HUDEP-2 (cell line): ENCODE results near the gene PLSCR3.
A peak's percentile ranks its signal among the peaks of the same experiment; 100 is the strongest.

Experiments
- DNase-seq, 76 experiments: peaks; one replicate each; lab custom pipeline; 2025; ENCODE audit not compliant: unreplicated experiment in 76 of 76; lab: John Stamatoyannopoulos, UW

PLSCR3 gene

DNA sequence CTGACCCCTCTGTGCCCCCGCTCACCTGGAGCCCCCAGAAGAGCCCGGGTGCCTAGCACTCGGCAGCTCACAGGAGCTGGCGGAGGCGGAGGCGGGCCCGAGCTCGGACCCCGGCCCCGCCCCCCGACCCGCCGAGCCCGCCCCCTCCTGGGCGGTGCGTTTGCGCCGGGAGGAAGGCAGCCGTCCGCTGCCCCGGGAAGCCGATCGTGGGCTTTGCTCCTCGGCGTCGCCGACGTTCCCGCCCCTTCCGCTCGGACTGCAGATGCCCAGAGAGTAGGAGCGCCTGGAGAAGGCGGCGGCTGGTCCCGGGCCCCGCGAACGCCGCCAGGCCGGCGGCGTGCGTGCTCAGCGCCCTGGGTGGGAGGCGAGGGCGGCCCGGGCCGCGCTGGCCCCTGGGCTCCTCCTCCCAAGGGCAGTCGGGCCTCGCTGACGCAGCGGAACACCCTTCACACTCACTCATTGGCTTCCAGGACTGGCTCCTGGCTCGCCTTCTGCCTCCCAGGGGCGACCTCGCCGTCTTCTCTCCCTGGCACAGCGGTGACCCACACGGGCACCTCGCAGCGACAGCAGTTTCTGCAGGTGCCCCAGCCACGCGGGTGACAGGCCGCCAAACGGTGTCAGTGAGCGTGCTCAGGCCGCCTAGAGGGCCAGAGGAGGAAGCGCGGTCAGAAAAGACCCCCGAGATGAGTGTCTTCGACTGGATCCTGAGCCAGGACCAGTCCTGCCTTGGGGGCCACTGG is at the start of gene PLSCR3:
PLSCR3 (minus strand) TSS at position 74 of the 740 bp plus-strand sequence. CDS start 415 bp downstream, outside the sequence.
- DNase-seq: peak in 66 of 76 experiments; percentile 28 to 87 (median 72)

DNA sequence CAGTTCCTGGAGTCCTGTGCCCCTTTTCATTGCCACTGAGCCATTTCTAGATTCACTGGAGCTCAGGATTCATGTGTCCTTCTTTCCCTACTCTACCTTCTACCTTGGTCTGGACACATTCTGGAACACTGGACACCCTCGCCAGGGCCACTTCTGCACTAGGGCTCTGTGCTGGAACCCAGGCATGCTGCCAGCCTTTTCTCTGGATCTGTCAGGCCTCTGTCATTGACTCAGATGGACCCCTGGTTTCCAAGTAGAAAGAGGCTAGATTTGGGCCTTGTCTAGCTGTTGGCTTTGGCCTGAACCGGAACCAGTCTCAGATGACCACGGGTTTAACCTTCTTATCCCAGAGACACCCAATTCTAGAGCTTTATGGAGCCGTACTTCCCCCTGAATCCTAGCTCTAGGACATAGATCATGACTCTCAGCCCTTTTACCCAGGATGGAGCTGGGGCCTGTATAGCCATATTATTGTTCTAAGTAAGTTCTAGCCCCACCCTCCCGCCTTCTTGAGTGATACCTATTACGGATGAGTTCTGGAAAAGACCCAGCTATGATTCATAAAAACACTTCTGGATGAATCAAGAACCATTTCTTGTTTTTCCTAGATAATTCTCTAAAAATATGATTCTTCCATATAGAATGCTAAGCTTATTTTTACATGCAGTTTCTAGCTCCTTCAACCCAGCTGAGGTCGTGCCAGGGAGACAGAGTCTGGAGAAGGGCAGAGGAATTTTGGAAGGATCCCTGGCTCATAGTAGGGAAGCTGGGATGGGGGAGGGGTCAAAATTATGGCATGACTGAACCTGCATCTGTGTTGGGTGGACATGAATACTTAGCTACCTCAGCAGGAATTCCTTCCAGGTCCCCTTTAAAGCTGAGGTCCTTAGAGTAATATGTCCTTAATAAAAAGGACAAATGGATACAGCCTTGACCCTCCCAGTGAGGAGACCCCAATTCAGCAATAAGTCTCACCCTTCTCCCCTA is 49.5 kb upstream of the PLSCR3 start:
- no peak for DNase-seq

GRCh38 chr17:7442142-7442541 is 47.8 kb upstream of the PLSCR3 start:
- DNase-seq: no peak

- DNase-seq: no peak
Measured at GRCh38 chr17:7441266-7441665, 46.9 kb upstream of the PLSCR3 start.

DNA sequence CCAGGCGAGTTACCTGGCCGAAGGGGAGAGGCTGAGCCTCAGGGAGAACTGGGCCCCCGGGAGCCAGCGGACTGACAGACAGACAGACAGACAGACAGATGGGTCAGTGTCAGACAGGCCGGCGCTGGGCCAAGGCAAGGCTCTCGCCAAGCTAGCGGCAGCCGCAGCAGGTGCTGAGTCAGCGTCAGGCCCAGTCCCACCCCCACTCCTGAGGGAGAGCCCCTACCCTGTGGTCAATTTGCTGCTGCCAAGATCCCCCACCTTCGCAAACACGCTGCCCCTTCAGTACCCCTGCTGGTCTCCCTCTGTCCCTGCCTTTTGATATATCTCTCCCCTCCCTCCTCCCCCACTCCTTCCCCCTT is 46.5 kb upstream of the PLSCR3 start:
- peak in 49 of 76 experiments; percentile 6 to 80 (median 41) for DNase-seq

GRCh38 chr17:7440113-7440833 is 45.9 kb upstream of the PLSCR3 start:
- peak in 26 of 76 experiments; percentile 5 to 46 (median 24) for DNase-seq

GRCh38 chr17:7439462-7440112 is 45.3 kb upstream of the PLSCR3 start, which contains the start of gene FGF11:
Gene FGF11 (plus strand): TSS chr17:7439512. CDS start chr17:7439621, 109 bp downstream.
- DNase-seq: no peak

- DNase-seq: no peak
Measured at GRCh38 chr17:7438656-7439460, 44.5 kb upstream of the PLSCR3 start.

DNA sequence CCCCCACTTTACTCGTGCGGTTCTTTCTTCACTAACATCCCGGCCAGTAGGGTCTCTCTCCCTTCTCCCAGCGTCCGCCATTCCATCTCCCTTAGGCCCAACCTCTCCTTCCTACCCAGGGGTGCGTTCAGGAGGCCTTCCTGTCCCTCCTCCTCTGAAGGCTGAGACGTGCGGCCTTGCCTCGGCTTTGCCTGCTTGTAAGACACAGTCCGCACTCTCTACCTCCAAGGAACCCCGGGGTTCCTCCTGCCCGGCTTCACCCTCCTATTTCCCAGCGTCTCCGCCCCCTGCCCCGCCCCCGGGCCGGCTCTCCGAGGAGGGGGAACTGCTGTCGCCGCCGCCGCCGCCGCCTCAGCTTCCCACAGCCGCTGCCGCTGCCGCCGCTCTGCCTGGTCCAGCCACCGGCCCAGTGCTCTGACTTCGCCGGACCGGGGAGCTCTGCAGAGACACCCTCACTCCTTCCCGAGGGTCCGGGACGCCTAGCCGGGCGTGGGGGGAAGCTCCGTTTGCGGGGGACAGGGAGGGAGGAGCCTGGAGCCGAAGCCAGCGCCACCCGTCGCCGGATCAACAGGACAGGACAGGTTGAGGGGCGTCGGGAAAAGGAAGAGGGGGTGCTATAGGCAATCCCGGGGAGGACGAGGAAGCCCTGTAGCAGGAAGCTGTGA is 43.8 kb upstream of the PLSCR3 start:
- DNase-seq: no peak

DNA sequence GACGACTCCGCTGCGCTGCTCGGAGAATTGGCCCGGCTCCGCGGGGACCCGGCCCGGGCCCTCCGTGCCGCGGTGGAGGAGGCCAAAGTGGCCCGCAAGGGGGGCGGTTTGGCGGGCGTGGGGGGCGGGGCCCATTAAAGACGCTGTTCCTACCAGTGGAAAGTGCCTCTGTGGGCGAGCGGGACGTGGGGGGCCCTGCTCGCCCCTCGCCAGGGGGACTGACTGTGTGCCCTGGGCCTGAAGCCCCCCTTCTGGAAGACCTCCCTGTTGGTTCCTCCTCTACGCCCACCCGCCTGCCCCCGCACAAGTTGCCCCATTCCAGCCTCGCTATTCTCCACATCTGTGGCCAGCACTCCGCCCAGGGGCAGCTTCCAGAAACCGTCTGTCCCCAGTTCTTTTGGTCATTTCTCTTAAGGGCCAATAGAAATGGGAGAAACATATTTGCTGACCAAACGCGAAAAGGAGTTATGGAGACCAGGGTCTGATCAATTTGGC is 43.1 kb upstream of the PLSCR3 start:
- DNase-seq: no peak

GRCh38 chr17:7436556-7437368 is 42.4 kb upstream of the PLSCR3 start:
- peak in 65 of 76 experiments; percentile 28 to 85 (median 70) for DNase-seq

GRCh38 chr17:7435676-7436555 is 41.6 kb upstream of the PLSCR3 start:
- peak in 59 of 76 experiments; percentile 16 to 77 (median 56) for DNase-seq

DNA sequence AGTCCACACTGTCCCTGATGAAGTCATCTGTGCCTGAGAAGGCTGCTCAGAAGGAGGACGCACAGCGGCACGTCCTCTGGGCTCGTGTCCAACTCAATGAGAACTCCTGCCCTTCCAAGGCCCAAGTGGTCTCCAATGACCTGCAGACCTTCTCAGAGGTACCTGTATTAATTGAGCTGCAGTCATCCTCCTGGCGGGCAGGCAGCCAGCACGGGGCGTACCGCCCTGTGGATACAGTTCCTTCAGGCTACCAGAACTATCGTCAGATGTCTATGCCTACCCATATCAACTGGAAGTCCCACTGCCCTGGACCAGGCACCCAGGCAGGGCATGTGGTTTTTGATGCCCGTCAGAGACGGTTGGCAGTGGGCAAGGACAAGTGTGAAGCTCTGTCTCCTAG is 38.0 kb upstream of the PLSCR3 start:
- DNase-seq: no peak

- no peak for DNase-seq
Measured at GRCh38 chr17:7431231-7431630, 36.9 kb upstream of the PLSCR3 start.

DNA sequence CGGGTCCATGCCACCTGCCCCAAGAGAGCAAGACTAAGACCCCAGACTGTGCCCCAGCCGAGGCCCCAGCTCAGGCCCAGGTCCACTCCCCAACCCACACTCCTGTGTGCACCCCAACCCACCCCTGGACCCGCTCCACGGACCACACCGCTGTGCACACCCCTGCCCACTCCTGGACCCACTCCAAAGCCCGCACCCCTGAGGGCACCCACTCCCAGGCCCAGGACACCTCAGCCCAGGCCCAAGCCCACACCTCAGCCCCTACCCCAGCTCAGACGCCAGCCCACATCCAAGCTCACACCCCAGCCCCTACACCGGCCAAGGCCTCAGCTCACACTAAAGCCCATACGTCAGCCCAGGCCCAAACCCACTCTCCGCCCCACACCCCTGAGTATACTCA is 35.4 kb upstream of the PLSCR3 start:
- no peak for DNase-seq

- no peak for DNase-seq
Measured at GRCh38 chr17:7428557-7428956, 34.2 kb upstream of the PLSCR3 start, which contains the start of gene SPEM3. Gene SPEM3 (plus strand): TSS chr17:7428857. CDS start chr17:7428903, 46 bp downstream.

GRCh38 chr17:7427549-7427948 is 33.2 kb upstream of the PLSCR3 start:
- no peak for DNase-seq
